AG04449 (cell line): Measurements from ENCODE around the gene CELA2A.

Experiments used
- CTCF ChIA-PET: fragments of 350-600 bp; formaldehyde crosslinking; extraction: SDS; loops from one replicate; lab custom pipeline; 2021; ENCODE audit warnings: antibody characterized with exemption; lab: Yijun Ruan, JAX
- POLR2A ChIA-PET: fragments of 400-600, 350-600 bp; formaldehyde crosslinking; extraction: SDS; loops from one replicate; lab custom pipeline; 2020; ENCODE audit warnings: antibody characterized with exemption, inconsistent platforms; lab: Yijun Ruan, JAX
- DNase-seq: peaks from one replicate; pipeline ENCODE4 v3.0.0-alpha.2; 2010; ENCODE audit warnings: low read depth, low spot score
- H3K4me3 ChIP-seq: 2 replicates; pipeline ENCODE4 v1.5.1; 2011; ENCODE audit warnings: low read depth, mild to moderate bottlenecking, control low read depth, low read length
- TF ChIP-seq, protein P1 (sequence below): IDR thresholded peaks from one replicate; pipeline ENCODE4 v1.5.1; 2011; ENCODE audit warnings: mild to moderate bottlenecking, moderate library complexity, low read length, control low read depth, inconsistent platforms; ENCODE audit not compliant: insufficient read depth; ENCODE audit errors: missing control alignments

Gene CELA2A

DNA sequence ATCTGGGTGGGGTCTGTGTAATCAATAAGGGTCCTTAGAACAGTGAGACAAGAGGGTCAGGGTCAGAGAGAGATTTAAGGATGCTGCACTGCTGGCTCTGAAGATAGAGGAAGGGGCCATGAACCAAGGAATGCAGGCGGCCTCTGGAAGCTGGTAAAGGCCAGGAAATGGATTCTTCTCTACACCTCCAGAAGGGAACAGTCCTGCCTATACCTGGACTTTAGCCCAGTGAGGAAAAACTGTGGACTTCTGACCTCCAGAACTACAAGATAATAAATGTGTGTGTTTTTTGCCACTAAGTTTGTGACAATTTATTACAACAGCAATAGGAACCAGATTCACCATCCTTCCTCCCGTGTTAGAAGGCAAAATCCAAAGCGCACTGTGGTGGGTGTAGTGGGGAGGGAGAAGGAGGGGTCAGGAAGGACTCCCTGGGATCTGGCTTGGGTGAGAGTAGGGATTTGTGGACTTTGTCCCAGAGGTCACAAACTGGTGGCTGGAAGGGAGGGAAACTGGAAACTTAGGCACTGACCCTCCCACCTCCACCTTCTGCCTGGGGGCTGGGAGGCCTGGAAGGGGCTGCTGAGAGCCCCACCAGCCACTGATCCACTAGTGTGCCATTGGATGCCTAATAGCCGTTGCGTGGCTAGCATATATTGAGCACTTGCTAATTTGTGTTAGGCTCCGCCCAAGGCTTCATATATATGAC, 5.4 kb upstream of the CELA2A start:
- TF ChIP-seq, protein P1, sequence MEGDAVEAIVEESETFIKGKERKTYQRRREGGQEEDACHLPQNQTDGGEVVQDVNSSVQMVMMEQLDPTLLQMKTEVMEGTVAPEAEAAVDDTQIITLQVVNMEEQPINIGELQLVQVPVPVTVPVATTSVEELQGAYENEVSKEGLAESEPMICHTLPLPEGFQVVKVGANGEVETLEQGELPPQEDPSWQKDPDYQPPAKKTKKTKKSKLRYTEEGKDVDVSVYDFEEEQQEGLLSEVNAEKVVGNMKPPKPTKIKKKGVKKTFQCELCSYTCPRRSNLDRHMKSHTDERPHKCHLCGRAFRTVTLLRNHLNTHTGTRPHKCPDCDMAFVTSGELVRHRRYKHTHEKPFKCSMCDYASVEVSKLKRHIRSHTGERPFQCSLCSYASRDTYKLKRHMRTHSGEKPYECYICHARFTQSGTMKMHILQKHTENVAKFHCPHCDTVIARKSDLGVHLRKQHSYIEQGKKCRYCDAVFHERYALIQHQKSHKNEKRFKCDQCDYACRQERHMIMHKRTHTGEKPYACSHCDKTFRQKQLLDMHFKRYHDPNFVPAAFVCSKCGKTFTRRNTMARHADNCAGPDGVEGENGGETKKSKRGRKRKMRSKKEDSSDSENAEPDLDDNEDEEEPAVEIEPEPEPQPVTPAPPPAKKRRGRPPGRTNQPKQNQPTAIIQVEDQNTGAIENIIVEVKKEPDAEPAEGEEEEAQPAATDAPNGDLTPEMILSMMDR, result no peak
- CTCF ChIA-PET, result no interaction called here
- POLR2A ChIA-PET, result no interaction called here
- DNase-seq, result no peak
- H3K4me3 ChIP-seq, result no peak overlapping the region

- CTCF ChIA-PET, result no interaction called here
- DNase-seq, result no peak
- no peak overlapping the region for H3K4me3 ChIP-seq
- POLR2A ChIA-PET, result no interaction called here
- TF ChIP-seq, protein P1, result no peak
Observed at GRCh38 chr1:15452216-15452615, 4.3 kb upstream of the CELA2A start.

GRCh38 chr1:15452866-15453571, 3.5 kb upstream of the CELA2A start:
- ChIA-PET CTCF (no interaction called here), POLR2A (no interaction called here)
- no peak for DNase-seq
- H3K4me3 ChIP-seq, result no peak overlapping the region
- TF ChIP-seq, protein P1, result no peak

DNA sequence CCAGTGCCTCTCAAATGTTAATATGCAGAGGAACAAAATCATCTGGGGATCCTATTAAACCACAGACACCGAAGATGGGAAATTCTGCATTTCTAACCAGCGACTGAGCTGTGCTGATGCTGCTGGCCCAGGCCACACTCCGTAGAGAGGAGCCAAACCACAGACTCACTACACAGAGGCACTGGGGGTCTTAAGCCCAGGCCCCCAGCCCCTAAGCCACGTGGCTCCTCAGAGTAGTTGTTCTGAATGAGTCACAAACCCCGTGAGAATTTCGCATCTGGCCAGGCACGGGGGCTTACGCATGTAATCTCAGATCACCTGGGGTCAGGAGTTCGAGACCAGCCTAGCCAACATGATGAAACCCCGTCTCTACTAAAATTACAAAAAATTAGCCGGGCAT, 2.8 kb upstream of the CELA2A start:
- DNase-seq, result no peak
- CTCF ChIA-PET, result no interaction called here
- TF ChIP-seq, protein P1, result no peak
- no peak overlapping the region for H3K4me3 ChIP-seq
- POLR2A ChIA-PET, result no interaction called here

- POLR2A ChIA-PET, result no interaction called here
- no peak overlapping the region for H3K4me3 ChIP-seq
- TF ChIP-seq, protein P1, result no peak
- DNase-seq, result peak; percentile 38
- CTCF ChIA-PET, result no interaction called here
Observed at GRCh38 chr1:15454256-15454655, 2.3 kb upstream of the CELA2A start.

- H3K4me3 ChIP-seq, result no peak overlapping the region
- ChIA-PET CTCF (interaction anchor here (0.6 to 0.8 kb wide), 2 partner anchors 24 to 183 kb away, joined by 3 read pairs; no protein-coding TSS in a partner anchor), POLR2A (no interaction called here)
- TF ChIP-seq, protein P1, result no peak
- DNase-seq, result no peak
Observed at GRCh38 chr1:15455522-15455921, 1.0 kb upstream of the CELA2A start.
